Measurements from ENCODE around the gene NKX3-2.

GRCh38 chr4:13516315-13516860 lies 27.9 kb downstream of the NKX3-2 start:
- no peak for TF ChIP-seq EZH2 (IDR thresholded peaks at IDR 0.05; ENCODE audit: low read depth)
- TF ChIP-seq CTCF (conservative IDR thresholded peaks at IDR 0.05) = no peak

All from PC-9 (cell line).